ENCODE results near the gene MTHFD1L.
"Not testable (repeated sequence)": the region's sequence is repeated elsewhere in the genome, so short reads cannot be mapped to it uniquely, and the experiment has no call there.

Gene MTHFD1L

DNA sequence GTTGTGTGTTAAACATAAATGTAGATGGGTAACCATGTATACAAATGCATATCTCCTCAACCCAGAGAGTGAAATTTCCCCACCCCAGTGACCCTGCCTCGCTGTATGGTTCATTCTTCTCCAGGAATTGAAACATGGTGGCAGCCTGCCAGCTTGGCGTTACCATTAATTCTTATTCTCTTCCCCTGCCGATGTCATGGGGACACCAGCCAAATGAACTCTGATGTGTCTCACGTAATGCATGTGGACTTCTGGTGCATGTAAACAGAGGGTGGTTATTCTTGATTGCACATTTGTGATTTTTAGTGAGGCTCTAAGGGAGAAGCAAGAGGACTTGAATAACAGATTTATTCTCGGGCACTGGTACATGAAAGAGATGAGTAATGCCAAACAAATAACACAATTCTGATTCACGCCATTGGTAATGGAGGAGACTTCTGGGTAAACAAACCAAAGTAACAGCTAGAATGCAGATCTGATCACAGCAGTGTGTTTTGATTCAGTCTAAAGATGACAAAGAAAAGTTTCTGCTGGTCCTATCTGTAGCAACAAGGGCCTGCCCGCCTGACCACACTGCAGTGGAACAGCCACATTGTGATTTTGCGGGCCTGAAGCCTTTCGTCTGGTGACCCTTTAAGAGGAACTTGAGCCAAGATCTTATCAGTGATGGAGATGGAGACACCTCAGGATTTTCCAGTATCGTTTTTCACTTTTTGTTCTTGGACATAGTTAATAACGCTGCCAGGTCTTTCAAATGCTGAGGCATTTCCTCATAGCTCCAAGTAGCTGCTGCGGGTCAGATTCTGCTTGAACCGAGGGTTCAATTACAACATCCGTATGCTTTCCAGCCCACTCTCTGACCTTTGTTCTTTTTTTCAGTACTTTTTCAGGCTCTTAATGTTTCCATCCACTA is 202.4 kb downstream of the MTHFD1L start:
- DNase-seq (ENCODE audit: low read depth), result no peak

DNA sequence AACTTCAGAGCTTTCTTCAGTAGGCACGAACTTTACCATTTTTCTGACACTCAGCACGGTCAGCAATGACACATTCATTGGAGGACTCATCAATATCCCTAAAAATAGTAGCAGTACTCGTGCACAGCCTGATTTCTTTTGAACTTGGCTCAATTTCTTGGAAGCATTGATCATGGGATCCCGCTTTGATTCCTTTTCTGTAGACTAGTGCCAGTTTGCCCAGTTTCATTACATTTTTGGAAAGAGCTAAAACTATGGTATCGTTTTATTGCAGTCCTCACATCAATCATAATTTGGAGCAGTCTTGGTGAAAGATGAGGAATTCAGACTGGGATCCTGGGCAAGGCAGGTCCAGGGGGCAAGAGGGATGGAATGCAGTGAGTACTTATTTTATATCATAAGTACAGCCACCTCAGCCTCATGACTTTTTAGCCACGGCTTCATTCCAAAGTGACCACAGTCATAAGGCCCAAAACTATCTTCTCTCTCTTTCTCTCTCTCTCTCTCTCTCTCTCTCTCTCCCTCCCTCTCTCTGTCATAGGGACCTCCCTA is 203.3 kb downstream of the MTHFD1L start:
- DNase-seq (ENCODE audit: low read depth), result no peak

DNA sequence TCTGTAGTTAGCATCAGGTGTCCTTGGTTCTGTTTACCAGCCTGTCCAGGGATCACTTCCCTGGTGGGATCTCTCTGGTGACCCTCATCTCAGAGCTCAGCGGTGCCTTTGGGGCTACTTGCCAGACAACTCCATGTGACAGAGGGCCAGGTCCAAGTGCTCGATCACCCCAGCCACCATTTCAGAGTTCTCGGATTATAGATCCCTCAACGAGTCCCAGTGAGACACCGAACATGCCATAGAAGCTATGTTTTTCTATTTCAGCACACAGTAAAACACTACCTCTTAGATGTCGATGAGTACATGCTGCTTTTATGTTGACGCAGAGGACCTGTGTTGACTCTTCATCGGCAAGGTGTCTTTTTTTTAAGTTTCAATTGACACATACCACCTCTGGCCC is 204.1 kb downstream of the MTHFD1L start:
- no peak for DNase-seq (ENCODE audit: low read depth)

DNA sequence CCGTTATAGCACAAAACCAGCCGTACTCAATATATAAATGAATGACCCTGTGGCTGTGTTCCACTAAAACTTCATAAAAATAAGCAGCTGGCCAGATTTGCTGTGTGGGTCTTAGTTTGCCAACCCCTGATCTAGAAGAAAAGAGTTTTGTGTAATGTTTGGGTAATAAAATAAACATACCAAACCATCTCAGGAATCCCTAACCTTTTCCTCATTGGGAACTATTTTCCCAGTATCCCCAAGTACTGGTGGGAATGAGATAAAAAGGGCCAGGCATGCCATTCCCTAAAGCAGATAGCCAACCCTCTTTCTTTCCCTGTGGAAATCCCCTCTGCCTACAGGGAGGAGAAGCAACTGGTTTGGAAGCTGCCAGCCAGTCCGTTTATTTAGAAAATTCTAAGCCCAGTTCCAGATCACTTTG is 205.1 kb downstream of the MTHFD1L start:
- DNase-seq (ENCODE audit: low read depth), result no peak

DNA sequence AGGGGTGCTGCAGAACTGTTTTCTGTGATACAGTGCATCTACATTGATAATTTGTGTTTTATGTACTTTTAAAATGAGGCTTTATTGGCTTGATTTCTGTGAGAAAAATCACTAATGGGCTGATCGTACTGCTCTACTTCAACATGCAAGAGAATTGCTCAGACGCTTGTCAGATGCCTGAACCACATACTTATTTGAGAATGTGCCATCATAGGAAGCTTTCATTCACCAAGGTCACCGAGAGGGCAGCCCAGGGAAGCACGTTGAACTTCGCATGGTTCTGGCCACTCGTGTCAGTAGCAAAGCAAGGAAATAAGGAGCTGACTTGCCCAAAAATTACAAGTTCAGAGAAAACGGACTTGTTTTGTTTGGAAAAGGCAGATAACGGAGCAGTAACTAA is 205.8 kb downstream of the MTHFD1L start:
- DNase-seq (ENCODE audit: low read depth), result no peak

DNA sequence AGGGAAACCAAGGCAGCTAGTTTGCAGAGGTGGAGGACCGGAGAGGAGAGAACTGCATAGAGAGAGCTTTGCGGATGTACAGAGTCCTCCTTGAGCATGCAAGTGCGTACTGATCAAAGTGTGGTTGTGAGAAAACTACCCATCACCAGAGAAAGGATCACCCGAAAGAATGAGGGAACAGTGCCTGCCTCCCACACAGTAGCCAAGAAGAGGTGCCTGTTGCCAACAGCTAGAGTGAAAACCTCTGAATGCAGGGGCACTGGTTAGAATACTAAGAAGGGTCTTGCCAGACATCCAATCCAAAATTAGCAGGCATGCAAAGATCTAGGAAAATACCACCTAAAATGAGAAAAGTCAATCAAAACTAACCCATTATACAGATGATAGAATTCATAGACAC is 207.6 kb downstream of the MTHFD1L start:
- DNase-seq (ENCODE audit: low read depth), result no peak

DNA sequence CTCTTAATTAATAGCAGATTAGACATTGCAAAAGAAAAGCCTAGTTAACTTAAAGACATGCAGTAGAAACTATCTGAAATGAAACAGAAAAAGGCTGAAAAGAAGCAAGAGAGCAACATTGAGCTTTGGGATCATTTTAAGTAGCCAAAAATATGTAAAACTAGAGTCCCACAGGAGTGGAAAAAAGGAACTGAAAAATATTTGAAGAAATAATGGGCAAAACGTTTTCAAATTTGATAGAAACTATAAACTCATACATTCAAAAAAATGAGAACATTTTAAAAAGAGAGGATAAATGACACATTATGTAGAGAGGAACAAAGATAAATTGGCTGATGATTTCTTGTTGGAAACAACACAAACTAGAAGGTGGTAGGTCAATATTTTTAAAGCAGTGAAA is 208.2 kb downstream of the MTHFD1L start:
- no peak for DNase-seq (ENCODE audit: low read depth)

DNA sequence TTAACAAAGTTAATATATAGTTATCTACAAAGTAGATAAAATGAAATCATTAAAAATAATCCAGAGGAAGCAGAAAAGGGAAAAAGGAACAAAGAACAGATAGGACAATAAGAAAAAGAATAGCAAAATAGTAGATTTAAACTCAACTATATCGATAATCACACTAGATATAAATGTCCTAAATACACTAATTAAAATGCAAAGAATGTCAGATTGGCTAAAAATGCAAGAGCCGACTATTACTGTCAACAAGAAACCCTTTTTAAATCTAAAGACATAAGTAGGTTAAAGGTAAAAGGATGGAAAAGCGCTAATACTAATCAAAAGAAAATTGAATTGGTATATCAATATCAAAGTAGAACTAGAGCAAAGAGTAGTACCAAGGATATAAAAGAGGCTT is 209.5 kb downstream of the MTHFD1L start:
- DNase-seq (ENCODE audit: low read depth), result no peak

- DNase-seq (ENCODE audit: low read depth), result no peak
Measured at GRCh38 chr6:151075527-151075926, 210.0 kb downstream of the MTHFD1L start.

GRCh38 chr6:151075930-151076555 is 210.5 kb downstream of the MTHFD1L start:
- DNase-seq (ENCODE audit: low read depth), result no peak

DNA sequence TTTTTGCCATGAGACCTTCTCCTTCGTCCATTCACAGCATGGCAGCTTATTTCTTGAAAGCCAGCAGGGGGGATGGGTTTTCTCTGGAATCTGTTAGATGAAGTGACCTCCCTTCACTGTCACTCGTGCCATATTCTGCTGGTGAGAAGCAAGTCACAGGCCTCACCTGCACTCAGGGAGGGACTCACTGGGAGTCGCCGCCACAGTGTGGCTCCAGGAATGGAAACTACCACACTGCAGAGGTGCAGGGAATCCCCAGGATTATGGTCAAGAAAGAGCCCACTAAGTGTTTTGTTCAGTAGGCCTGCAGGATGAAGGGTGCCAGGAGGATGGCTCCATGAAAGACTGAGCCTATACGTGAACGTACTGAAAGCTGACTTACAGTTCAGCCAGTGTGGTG is 213.2 kb downstream of the MTHFD1L start:
- no peak for DNase-seq (ENCODE audit: low read depth)

DNA sequence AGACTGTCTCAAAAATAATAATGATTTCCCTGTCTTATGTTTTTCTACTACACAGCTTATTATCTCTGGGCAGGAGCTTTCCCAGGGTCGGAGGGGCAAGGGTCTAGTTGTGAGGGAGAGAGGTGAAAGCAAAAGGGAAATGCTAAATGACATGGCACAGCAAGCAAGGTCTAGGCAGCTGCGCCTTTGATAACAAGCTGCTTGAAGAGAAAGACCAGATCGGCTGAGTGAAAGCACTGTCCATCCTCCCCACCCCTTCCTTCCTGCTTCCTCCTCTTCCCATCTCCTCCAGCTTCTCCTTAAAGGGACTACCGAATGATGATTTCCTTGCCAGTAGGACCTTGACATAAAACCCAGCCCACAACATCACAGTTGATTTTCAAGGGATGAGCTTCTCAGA is 216.2 kb downstream of the MTHFD1L start:
- no peak for DNase-seq (ENCODE audit: low read depth)

- no peak for DNase-seq (ENCODE audit: low read depth)
Measured at GRCh38 chr6:151082079-151082478, 216.6 kb downstream of the MTHFD1L start.

DNA sequence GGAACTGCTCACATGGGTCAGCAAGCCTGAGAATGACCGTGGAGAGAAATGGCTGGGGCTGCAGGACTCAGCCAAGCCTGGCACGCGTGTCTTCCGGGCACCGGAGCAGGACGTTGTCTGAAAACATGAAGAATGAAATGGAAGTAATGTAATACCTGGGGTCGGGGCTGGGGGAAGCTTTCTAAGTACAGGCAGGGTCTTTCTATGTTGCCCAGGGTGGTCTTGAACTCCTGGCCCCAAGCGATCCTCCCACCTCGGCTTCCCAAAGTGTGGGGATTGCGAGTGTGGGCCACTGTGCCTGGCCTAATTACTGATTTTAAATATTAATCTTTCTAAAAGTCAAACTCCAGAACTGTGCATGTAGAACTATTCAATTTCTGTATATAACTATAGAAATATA is 218.8 kb downstream of the MTHFD1L start:
- DNase-seq (ENCODE audit: low read depth), result no peak

DNA sequence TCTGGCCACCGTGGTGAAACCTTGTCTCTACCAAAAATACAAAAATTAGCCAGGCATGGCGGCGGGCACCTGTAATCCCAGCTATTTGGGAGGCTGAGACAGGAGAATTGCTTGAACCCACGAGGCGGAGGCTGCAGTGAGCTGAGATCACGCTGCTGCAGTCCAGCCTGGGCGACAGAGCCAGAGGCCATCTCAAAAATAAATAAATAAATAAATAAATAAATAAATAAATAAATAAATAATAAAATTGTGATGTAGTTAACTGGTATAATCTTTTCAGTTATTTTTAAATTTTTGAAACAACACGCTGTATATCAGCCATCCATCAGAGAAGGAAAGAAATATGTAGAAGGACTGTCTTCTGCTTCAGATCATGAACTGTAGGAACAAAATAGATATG is 221.6 kb downstream of the MTHFD1L start:
- not testable (repeated sequence) for DNase-seq (ENCODE audit: low read depth)

- no peak for DNase-seq (ENCODE audit: low read depth)
Measured at GRCh38 chr6:151087861-151088598, 222.5 kb downstream of the MTHFD1L start.

GRCh38 chr6:151088599-151088935 is 223.1 kb downstream of the MTHFD1L start:
- DNase-seq (ENCODE audit: low read depth), result no peak

- no peak for DNase-seq (ENCODE audit: low read depth)
Measured at GRCh38 chr6:151088963-151089362, 223.5 kb downstream of the MTHFD1L start.

DNA sequence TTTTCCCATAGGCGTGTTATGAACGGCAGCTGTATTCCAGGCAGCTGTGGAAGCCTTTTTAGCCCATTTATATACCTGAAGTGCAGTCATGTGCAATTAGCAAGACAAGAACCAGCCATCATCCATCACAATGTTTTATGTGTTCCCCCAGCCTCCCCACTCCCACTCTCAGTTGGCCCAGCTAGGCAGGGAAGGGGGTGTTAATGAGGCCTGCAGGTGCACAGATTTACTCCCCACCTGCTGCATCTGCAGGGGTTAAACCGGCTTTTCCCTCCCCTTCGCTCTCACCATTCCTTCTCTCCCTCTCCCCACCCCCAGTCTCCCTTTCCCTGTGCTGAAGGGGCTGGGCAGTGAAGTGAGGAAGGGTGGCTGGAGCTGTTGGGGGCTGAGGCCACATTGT is 224.5 kb downstream of the MTHFD1L start:
- DNase-seq (ENCODE audit: low read depth), result no peak

GRCh38 chr6:151091571-151091970 is 226.1 kb downstream of the MTHFD1L start:
- DNase-seq (ENCODE audit: low read depth), result no peak

DNA sequence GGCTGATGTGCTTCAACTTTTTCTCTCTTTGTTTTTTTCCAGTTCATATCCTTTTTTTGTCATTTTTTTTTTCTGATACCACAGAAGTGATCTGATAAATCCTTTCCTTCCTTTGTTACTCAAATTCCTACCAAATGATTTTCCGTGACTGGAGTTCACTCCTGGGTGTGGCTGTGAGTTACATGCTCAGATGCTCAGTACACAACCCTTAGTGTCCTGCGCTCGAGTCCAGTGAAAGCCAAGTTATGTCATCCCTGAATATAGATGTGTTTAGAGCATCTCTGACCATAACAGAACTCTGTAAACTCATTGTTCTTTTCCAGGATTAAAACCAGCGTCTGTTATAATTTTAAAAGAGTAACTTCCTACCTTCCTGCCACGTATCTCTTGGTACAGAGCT is 227.1 kb downstream of the MTHFD1L start:
- DNase-seq (ENCODE audit: low read depth), result no peak

DNA sequence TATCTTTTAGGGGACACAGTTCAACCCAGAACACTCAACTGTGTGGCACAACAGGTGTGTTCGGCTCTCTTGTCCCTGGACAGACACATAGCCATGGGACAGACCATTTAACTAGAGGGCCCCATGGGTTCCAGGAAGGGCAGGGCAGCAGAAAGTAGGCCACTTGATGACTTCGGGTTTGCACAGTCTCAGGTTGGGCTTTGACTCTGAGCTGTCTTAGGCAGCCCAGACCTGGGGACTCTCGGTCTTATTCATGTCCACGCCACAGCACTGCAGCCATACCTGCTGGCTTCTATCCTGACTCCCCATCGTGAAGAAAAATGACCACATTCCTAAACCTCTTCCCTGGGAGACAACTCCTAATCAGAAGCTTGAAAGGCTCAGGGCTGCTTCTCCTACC is 228.2 kb downstream of the MTHFD1L start:
- DNase-seq (ENCODE audit: low read depth), result no peak

Data from stimulated activated CD8-positive, alpha-beta memory T cell treated with anti-CD3 and anti-CD28 coated beads, Interleukin-12 subunit alpha, Interleukin-12 subunit beta, amount 100 ng/mL, for 4 hours (primary cell).